Fibroblast of lung (primary cell): Measurements from ENCODE around the gene LRSAM1. TPM values are rescaled to one million over a fixed set of nuclear protein-coding genes. Genes with fewer than 3 reads are reported as not detected.

Source experiments
- DNase-seq, 2 donors: peaks; one replicate each; pipeline versions ENCODE4 v3.0.0 to v3.0.0-alpha.2; 2010; ENCODE audit warnings: low read depth in 2 of 2
- H2AFZ ChIP-seq: 2 replicates; pipeline ENCODE4 v1.5.1; 2012; ENCODE audit warnings: low read length, control low read depth, inconsistent platforms
- H3K27ac ChIP-seq: 2 replicates; pipeline ENCODE4 v1.5.1; 2011; ENCODE audit warnings: low read length, control low read depth; ENCODE audit not compliant: insufficient read depth
- H3K27me3 ChIP-seq: 2 replicates; pipeline ENCODE4 v1.5.1; 2011; ENCODE audit warnings: mild to moderate bottlenecking, low read length; ENCODE audit not compliant: control insufficient read depth, insufficient read depth
- H3K36me3 ChIP-seq: 2 replicates; pipeline ENCODE4 v1.5.1; 2011; ENCODE audit warnings: low read length; ENCODE audit not compliant: control insufficient read depth, insufficient read depth
- H3K4me1 ChIP-seq: 2 replicates; pipeline ENCODE4 v1.5.1; 2011; ENCODE audit warnings: low read length; ENCODE audit not compliant: control insufficient read depth, insufficient read depth; ENCODE audit errors: extremely low read depth
- H3K4me2 ChIP-seq: 2 replicates; pipeline ENCODE4 v1.5.1; 2011; ENCODE audit warnings: low read length, control low read depth; ENCODE audit not compliant: insufficient read depth; ENCODE audit errors: extremely low read depth
- H3K4me3 ChIP-seq, 4 experiments: fragments of 200-600 bp in 1 of 4; sonication (generic) in 1 of 4; replicated peaks in 1 of 4; 2 replicates each; pipeline ENCODE4 v1.5.1; 2011 to 2016; ENCODE audit warnings: low read length in 4 of 4, low read depth in 3 of 4, mild to moderate bottlenecking in 3 of 4, control low read depth in 2 of 4, inconsistent platforms in 1 of 4, mixed read lengths in 1 of 4; ENCODE audit not compliant: insufficient read depth in 1 of 4; ENCODE audit errors: control extremely low read depth in 1 of 4
- H3K79me2 ChIP-seq: 2 replicates; pipeline ENCODE4 v1.5.1; 2012; ENCODE audit warnings: mild to moderate bottlenecking, low read length, inconsistent platforms; ENCODE audit not compliant: control insufficient read depth, insufficient read depth
- H3K9ac ChIP-seq: 2 replicates; pipeline ENCODE4 v1.5.1; 2011; ENCODE audit warnings: mild to moderate bottlenecking, low read length, control low read depth; ENCODE audit not compliant: insufficient read depth
- H3K9me3 ChIP-seq: 2 replicates; pipeline ENCODE4 v1.5.1; 2012; ENCODE audit warnings: low read depth, low read length; ENCODE audit not compliant: control insufficient read depth, insufficient read depth
- H4K20me1 ChIP-seq: 2 replicates; pipeline ENCODE4 v1.5.1; 2011; ENCODE audit warnings: low read length; ENCODE audit not compliant: control insufficient read depth, insufficient read depth; ENCODE audit errors: extremely low read depth
- CTCF ChIP-seq, 2 donors: IDR thresholded peaks in 1 of 2; conservative IDR thresholded peaks in 1 of 2; 1 replicate in 1 of 2; 2 replicates in 1 of 2; pipeline ENCODE4 v1.5.1; 2011 to 2012; ENCODE audit warnings: low read length in 2 of 2, control low read depth in 1 of 2, inconsistent platforms in 1 of 2, low read depth in 1 of 2, mild to moderate bottlenecking in 1 of 2
- EZH2 ChIP-seq: IDR thresholded peaks from 2 replicates; pipeline ENCODE4 v1.5.1; 2012; ENCODE audit warnings: low read length, control low read depth, mild to moderate bottlenecking; ENCODE audit errors: missing control alignments
- polyA plus RNA-seq, 2 donors: library from polyadenylated mRNA; depleted of rRNA in 1 of 2; stranded (reverse) in 1 of 2; unstranded in 1 of 2; fragments of >200 nt; gene quantifications; 2 replicates each; pipeline ENCODE4 v1.2.1, GENCODE V29; 2011 to 2012; ENCODE audit warnings: missing spikeins in 1 of 2
- total RNA-seq: library from RNA; depleted of rRNA; stranded (reverse); fragments of >200 nt; gene quantifications from 2 replicates; pipeline ENCODE4 v1.2.1, GENCODE V29; 2014

Gene LRSAM1
- total and polyA plus RNA-seq, 2 donors (not counting 1 experiment from before 2014, with no cell fraction given), result 6.8 to 18.0 TPM

GRCh38 chr9:127531676-127532075, 80.4 kb downstream of the LRSAM1 start:
- peaks cover 21% of the 10 kb centered on the region for H3K4me1 ChIP-seq
- H4K20me1 ChIP-seq, result no peaks in the 10 kb centered on the region
- no peaks in the 10 kb centered on the region for H3K9me3 ChIP-seq
- H2AFZ ChIP-seq, result no peak overlapping the region
- no peak for TF ChIP-seq CTCF (conservative IDR thresholded peaks at IDR 0.05 in 1 of 2, IDR thresholded peaks at IDR 0.05 in 1 of 2; ENCODE audit: low read depth in 1 of 2, low read length in 2 of 2)
- TF ChIP-seq EZH2, result no peak
- H3K27ac ChIP-seq, result no peak overlapping the region
- H3K79me2 ChIP-seq, result peaks cover 93% of the 10 kb centered on the region
- no peak for DNase-seq
- H3K27me3 ChIP-seq, result no peaks in the 10 kb centered on the region
- no peak overlapping the region for H3K4me3 ChIP-seq
- H3K4me2 ChIP-seq, result no peak overlapping the region
- peaks cover 39% of the 10 kb centered on the region for H3K36me3 ChIP-seq
- no peak overlapping the region for H3K9ac ChIP-seq

GRCh38 chr9:127534250-127534906, 83.1 kb downstream of the LRSAM1 start:
- Histone ChIP-seq H3K36me3 (peaks cover 27% of the 10 kb centered on the region), H2AFZ (no peak overlapping the region), H3K27me3 (no peaks in the 10 kb centered on the region), H3K4me3 (no peak overlapping the region), H3K4me2 (no peak overlapping the region), H3K79me2 (peaks cover 91% of the 10 kb centered on the region), H3K4me1 (peaks cover 43% of the 10 kb centered on the region), H4K20me1 (peaks cover 3% of the 10 kb centered on the region), H3K27ac (peak overlapping the region; percentile 92), H3K9me3 (no peaks in the 10 kb centered on the region), H3K9ac (no peak overlapping the region)
- no peak for DNase-seq
- no peak for TF ChIP-seq EZH2
- TF ChIP-seq CTCF (conservative IDR thresholded peaks at IDR 0.05 in 1 of 2, IDR thresholded peaks at IDR 0.05 in 1 of 2; ENCODE audit: low read depth in 1 of 2, low read length in 2 of 2), result no peak

GRCh38 chr9:127534931-127535330, 83.6 kb downstream of the LRSAM1 start:
- peaks cover 23% of the 10 kb centered on the region for H3K36me3 ChIP-seq
- H3K4me1 ChIP-seq, result peaks cover 49% of the 10 kb centered on the region
- H3K27me3 ChIP-seq, result no peaks in the 10 kb centered on the region
- TF ChIP-seq EZH2 (no peak), CTCF (conservative IDR thresholded peaks at IDR 0.05 in 1 of 2, IDR thresholded peaks at IDR 0.05 in 1 of 2; ENCODE audit: low read depth in 1 of 2, low read length in 2 of 2) (no peak)
- no peak overlapping the region for H3K4me2 ChIP-seq
- H4K20me1 ChIP-seq, result peaks cover 3% of the 10 kb centered on the region
- peak overlapping the region; percentile 92 for H3K27ac ChIP-seq
- no peak overlapping the region for H2AFZ ChIP-seq
- peaks cover 92% of the 10 kb centered on the region for H3K79me2 ChIP-seq
- no peak overlapping the region for H3K9ac ChIP-seq
- no peak overlapping the region for H3K4me3 ChIP-seq
- H3K9me3 ChIP-seq, result no peaks in the 10 kb centered on the region
- DNase-seq, result no peak
